MM.1S (cell line): Measurements from ENCODE around the gene RBMS3.

ENCODE experiments used
- EZH2phosphoT487 ChIP-seq: fragments of 300-600 bp; sonication (generic); IDR thresholded peaks from 2 replicates; pipeline ENCODE4 v1.6.1; 2018; ENCODE audit warnings: antibody characterized with exemption, low read length
- TF ChIP-seq, protein P1 (sequence below): fragments of 300-600 bp; sonication (generic); IDR thresholded peaks from 2 replicates; pipeline ENCODE4 v1.5.1; 2016; ENCODE audit warnings: antibody characterized with exemption, low read length, mixed read lengths

DNA sequence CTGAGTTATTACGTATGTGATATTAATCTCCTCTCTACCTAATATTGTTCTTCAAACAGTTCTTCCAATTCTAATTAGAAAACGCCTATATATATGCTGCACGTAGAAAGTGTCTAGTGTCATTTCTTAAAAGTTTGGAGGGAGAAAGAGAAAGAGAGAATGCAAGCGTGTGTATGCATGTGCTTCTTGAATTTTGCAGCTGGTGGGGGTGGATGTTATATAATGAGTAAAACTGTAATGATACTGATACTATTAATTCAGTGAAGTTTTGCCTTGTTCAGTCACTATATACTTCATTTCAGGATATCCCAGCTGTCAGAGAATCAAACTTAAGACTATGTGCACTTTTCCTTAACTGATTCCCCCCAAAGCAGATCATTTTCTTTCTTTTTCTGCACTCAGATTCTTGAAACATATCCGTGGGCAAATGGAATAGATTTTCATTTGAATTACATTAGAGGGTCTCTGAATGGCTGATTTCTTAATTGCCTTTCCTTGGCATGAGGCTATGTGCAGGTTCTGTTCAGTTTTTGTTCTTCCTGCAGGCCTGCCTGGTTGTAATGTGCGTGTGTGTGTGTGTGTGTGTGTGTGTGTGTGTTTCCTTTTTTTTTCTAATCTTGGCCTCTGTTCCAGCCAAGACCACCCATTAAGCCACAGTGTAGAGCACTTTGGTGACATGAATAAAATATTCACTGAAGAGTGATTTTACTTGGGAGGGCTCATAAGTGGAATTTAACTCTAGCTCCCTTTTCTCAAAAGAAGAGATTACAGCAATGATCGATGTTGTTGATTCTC lies 617.5 kb downstream of the RBMS3 start:
- TF ChIP-seq, protein P1, sequence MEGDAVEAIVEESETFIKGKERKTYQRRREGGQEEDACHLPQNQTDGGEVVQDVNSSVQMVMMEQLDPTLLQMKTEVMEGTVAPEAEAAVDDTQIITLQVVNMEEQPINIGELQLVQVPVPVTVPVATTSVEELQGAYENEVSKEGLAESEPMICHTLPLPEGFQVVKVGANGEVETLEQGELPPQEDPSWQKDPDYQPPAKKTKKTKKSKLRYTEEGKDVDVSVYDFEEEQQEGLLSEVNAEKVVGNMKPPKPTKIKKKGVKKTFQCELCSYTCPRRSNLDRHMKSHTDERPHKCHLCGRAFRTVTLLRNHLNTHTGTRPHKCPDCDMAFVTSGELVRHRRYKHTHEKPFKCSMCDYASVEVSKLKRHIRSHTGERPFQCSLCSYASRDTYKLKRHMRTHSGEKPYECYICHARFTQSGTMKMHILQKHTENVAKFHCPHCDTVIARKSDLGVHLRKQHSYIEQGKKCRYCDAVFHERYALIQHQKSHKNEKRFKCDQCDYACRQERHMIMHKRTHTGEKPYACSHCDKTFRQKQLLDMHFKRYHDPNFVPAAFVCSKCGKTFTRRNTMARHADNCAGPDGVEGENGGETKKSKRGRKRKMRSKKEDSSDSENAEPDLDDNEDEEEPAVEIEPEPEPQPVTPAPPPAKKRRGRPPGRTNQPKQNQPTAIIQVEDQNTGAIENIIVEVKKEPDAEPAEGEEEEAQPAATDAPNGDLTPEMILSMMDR: no peak
- TF ChIP-seq EZH2phosphoT487: no peak
